GM18520 (cell line): ENCODE measurements around the gene FOXA3.

Source experiments
- ATAC-seq: cut with Tn5 transposase; IDR thresholded peaks from one replicate; pipeline ENCODE4 v1.9.1; 2021; ENCODE audit not compliant: unreplicated experiment

FOXA3 gene

GRCh38 chr19:45863840-45864628, at the start of gene FOXA3:
TSS of gene FOXA3 (plus strand) at chr19:45864326. CDS start at chr19:45864457, 131 bp downstream.
- ATAC-seq: peak; percentile 35

- ATAC-seq: no peak
These were observed 49.2 kb upstream of the FOXA3 start, which contains the start of gene RSPH6A for GRCh38 chr19:45814851-45815480. TSS of gene RSPH6A (minus strand) at chr19:45815308. CDS start at chr19:45815176, 132 bp downstream.

GRCh38 chr19:45815481-45816216, 48.5 kb upstream of the FOXA3 start:
- ATAC-seq: no peak

DNA sequence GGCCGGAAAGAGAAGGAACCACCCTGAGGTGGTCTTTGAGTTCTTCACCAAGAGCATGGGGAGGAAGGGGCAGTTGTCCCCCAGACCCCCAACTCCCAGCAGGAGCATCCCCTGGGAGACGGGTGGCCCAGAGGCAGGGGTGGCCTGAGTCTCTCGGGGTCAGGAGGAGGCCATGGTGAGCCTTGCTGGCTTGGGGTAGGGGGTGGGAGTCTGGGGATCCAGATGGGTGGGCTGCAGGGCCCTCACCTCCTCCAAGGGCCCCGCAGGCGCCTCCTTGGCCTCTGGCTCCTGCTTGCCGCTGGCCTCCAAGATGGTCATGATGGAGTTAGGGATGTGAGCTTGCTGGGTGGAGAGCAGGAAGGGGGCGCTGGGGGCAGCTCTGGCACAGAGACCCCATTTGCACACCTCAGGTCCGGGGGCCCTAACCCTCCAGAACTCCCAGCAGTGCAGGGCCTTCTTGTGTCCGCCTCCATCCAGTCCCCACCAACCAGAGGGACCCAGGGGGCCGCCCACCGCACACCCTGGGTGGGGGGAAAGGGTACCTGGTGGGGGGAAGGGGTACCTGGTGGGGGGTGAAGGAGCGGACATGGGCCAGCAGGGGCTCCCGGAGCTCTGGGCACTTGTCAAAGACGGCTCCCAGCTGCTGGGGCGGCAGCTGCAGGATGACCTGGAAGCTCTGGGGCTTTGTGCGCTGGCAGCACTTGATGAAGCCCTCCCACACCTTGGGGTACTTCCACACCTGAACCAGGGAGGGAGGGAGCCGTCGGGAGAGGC, 47.7 kb upstream of the FOXA3 start:
- no peak for ATAC-seq

GRCh38 chr19:45817010-45817724, 47.0 kb upstream of the FOXA3 start:
- ATAC-seq: peak; percentile 64

DNA sequence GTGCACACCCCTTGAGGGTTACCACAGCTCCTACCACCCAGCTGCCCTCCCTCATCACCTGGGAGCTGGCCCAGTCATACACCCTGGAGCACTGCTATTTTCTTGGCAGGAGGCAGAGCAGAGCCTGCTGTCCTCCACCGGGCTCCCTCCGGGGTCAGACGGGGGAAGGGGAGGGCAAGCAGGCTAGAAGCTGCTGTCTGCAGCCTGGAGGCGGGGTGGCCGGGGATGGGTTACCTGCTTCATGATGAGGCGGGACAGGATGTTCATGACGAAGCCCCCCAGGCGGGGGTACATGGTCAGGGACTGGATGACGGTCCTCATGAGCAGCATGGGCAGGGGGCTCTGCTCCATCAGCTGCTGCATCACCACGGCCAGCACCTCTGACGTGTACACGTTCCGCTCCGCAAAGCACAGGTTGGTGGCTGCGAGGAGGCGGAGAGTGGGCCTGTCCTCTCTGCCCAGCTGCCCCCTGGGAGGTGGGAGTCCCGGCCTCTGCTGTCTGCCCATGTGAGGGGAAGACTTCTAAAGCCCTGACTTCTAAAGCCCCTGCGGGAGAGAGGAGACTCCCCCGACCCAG, 46.3 kb upstream of the FOXA3 start:
- ATAC-seq: no peak

GRCh38 chr19:45819769-45820168, 44.4 kb upstream of the FOXA3 start:
- ATAC-seq: no peak

- no peak for ATAC-seq
These were observed 43.6 kb upstream of the FOXA3 start for GRCh38 chr19:45820413-45821102.

- ATAC-seq: no peak
These were observed 43.0 kb upstream of the FOXA3 start for GRCh38 chr19:45821103-45821521.

DNA sequence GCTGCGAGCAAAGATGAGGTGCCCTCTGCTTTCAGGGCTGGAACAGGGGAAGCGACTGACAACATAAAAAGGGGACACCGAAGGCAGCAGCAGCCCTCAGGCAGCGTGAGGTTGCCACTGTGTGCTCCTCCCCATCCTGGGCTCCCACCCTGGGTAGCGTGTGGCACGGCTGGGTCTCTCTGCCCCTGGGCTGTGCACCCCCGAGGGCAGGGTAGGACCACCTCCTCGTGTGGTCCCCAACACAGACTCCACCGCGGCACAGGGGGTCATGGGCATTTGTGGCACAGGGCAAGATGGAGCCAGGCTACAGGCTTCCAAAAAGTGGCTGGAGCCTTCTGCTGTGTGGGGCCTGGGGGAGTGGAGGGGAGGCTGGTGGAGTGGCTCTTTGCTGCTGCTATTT, 42.6 kb upstream of the FOXA3 start:
- ATAC-seq: no peak

- no peak for ATAC-seq
These were observed 41.4 kb upstream of the FOXA3 start for GRCh38 chr19:45822716-45823115.

GRCh38 chr19:45823182-45823581, 40.9 kb upstream of the FOXA3 start:
- ATAC-seq: no peak

GRCh38 chr19:45824041-45824471, 40.1 kb upstream of the FOXA3 start:
- no peak for ATAC-seq

DNA sequence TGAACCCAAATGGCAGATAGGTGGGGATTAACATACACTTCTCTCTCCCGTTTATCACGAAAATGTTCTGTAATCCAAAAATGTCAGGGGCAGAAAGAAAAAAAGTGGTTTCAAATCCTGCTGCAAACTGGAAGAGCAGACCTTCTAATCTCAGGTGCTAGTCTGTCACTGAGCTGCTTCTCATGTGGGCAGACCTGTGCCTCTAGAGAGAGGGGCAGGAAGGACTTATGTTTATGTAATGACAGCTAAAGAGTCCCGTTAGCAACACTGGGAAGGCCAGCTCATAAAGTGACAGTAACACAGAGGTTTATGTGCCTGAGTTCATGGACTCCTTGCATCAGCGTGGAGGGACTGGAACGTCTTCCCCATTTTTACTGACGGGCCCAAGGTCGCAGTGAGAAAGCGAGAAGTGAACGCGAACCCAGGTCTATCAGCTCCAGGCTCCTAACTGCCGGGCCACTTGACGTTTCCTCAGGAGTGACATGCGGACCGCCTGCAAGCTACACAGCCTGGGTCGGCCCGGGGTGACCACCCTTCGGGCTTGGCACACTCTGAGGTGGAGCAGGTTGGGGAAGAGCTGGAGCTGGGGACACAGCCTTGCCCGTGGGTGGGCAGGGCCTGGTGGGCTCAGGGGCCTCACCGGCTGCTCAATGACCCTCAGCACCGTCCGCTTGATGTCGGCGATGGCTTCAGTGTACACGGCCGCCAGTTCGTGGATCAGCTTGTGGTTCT, 39.4 kb upstream of the FOXA3 start:
- no peak for ATAC-seq

- no peak for ATAC-seq
These were observed 38.9 kb upstream of the FOXA3 start for GRCh38 chr19:45825263-45825605.

DNA sequence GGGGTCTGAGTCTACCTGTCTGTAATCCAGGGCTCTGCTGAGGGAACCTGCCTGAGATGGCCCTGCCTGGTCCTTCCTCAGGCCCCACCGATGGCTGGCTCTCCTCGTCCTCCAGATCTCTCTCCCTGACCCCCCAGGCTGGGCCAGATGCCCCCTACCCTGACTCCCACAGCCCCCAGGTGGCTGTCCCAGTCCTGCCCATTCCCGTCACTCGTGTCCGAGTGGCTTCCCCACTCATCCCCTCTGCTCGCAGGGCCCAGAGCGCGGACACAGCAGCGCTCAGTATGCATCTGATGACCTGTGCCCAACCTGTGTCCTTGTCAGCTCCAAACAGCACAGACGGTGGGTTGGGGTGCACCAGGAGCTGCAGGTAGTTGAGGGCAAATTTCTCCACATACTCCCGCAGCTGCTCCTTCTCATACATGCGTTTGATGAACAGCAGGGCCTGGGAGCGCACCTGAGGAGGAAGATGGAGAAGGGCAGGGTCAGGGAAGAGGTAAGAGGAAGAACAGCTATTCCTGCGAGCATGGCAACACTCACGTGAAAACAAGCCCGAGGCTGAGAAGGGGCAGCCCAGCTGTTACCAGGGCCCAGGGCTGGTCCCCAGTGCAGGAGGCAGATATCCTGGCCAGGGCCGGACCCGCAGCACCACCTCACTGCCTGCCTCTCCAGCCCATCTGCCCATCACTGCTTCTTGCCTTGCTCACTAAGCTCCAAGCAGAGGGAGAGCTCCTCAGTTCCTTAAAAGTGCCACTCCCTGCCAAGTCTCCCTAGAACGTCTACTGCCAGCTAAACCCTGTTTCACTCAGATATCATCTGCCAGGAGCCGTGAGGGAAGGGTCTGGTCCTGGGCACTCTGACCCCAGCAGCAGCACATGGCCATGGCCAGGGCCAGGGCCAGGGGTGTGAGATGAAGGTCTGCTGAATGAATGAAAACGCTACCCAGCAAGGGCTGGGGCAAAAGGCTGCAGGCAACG, 37.9 kb upstream of the FOXA3 start:
- ATAC-seq: no peak

DNA sequence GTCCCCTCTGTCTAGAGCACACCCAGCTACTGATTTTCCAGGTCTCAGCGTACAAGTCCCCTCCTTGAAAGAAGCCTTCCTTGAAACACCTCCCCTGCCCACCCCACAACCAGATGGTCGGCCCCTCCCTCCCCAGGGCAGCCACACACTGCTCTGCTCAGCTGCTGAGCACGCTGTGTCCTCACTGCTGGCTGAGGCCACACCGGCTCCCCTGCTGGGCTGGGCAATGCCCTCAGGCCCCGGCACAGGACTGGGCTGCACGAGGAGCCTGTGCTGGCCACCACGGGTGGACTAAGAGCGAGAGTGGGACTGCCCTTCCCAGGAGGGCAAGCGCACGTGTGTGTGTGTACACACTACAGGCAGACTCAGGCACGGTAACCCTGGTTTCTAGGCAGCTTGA, 37.2 kb upstream of the FOXA3 start:
- no peak for ATAC-seq
